ENCODE results near the gene SRRM3.

DNA sequence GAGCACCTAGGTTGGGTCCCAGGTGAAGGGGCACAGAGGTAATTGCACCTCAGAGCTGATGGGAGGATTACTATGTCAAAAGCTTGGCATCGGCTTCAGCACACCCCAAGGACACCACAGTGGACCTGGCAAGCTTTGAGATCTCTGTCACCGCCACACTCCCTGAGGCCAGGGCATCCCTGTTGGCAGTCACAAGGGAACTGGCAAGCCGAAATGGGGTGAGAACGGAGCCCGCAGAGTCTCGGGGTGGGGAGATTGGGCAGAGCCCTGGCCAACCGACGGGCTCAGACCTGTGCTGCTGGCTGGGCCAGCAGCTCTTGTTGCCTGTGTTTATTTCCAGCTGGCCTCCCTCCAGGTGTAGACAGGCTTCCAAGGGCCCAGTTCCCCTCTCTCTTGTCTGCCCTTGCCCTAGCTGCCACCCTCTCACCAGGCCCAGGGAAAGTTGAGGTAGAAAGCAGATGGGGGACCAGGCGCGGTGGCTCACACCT, 103.2 kb downstream of the SRRM3 start:
- TF ChIP-seq, protein P1, sequence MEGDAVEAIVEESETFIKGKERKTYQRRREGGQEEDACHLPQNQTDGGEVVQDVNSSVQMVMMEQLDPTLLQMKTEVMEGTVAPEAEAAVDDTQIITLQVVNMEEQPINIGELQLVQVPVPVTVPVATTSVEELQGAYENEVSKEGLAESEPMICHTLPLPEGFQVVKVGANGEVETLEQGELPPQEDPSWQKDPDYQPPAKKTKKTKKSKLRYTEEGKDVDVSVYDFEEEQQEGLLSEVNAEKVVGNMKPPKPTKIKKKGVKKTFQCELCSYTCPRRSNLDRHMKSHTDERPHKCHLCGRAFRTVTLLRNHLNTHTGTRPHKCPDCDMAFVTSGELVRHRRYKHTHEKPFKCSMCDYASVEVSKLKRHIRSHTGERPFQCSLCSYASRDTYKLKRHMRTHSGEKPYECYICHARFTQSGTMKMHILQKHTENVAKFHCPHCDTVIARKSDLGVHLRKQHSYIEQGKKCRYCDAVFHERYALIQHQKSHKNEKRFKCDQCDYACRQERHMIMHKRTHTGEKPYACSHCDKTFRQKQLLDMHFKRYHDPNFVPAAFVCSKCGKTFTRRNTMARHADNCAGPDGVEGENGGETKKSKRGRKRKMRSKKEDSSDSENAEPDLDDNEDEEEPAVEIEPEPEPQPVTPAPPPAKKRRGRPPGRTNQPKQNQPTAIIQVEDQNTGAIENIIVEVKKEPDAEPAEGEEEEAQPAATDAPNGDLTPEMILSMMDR (IDR thresholded peaks at IDR 0.05), result no peak
- no peak for TF ChIP-seq POLR2A (IDR thresholded peaks at IDR 0.05)

All from tibial nerve (tissue), 3 donors.